Natural killer cell (primary cell): Measurements from ENCODE around the gene ZNF764. TPM values are rescaled to one million over a fixed set of nuclear protein-coding genes. Genes with fewer than 3 reads are reported as not detected.

Experiments
- ATAC-seq, 3 donors: fragments of 150-1000 bp in 2 of 3; fragments of 200-7000 bp in 1 of 3; cut with Tn5 transposase; 1 replicate in 1 of 3; 2 replicates in 2 of 3; pipeline ENCODE4 v1.10.0; 2021; ENCODE audit warnings: mild to moderate bottlenecking in 2 of 3, moderate library complexity in 2 of 3
- DNase-seq, 2 donors: peaks; one replicate each; pipeline versions ENCODE4 v3.0.0 to v3.0.0-alpha.2; 2013 to 2021; ENCODE audit warnings: mixed read lengths in 1 of 2
- H3K27ac ChIP-seq: one replicate; pipeline ENCODE4 v1.5.1; 2013; ENCODE audit warnings: mild to moderate bottlenecking, low read length
- H3K27me3 ChIP-seq: one replicate; pipeline ENCODE4 v1.6.1; 2013; ENCODE audit warnings: low read length; ENCODE audit not compliant: control insufficient read depth, insufficient read depth
- H3K36me3 ChIP-seq: one replicate; pipeline ENCODE4 v1.6.1; 2013; ENCODE audit warnings: low read length; ENCODE audit not compliant: control insufficient read depth, insufficient read depth
- H3K4me1 ChIP-seq: one replicate; pipeline ENCODE4 v1.6.1; 2013; ENCODE audit warnings: low read length; ENCODE audit not compliant: control insufficient read depth, insufficient read depth
- H3K4me3 ChIP-seq: one replicate; pipeline ENCODE4 v1.5.1; 2013; ENCODE audit warnings: low read length
- H3K9me3 ChIP-seq: one replicate; pipeline ENCODE4 v1.6.1; 2013; ENCODE audit warnings: low read length; ENCODE audit not compliant: control insufficient read depth, insufficient read depth
- H3K27ac Mint-ChIP-seq, 2 donors: one replicate each; pipeline ENCODE4 v1.8.0; 2022; ENCODE audit warnings: mild to moderate bottlenecking in 2 of 2, mixed read lengths in 2 of 2, moderate library complexity in 1 of 2
- H3K27me3 Mint-ChIP-seq, 2 donors: one replicate each; pipeline ENCODE4 v1.8.0; 2022; ENCODE audit warnings: low read depth in 2 of 2, mixed read lengths in 2 of 2
- H3K36me3 Mint-ChIP-seq: one replicate; pipeline ENCODE4 v1.8.0; 2022; ENCODE audit warnings: mixed read lengths
- H3K4me1 Mint-ChIP-seq, 2 donors: one replicate each; pipeline ENCODE4 v1.8.0; 2022; ENCODE audit warnings: mixed read lengths in 2 of 2
- H3K4me3 Mint-ChIP-seq: one replicate; pipeline ENCODE4 v1.8.0; 2022; ENCODE audit warnings: mild to moderate bottlenecking, moderate library complexity, mixed read lengths
- H3K9me3 Mint-ChIP-seq, 2 donors: one replicate each; pipeline ENCODE4 v1.8.0; 2022; ENCODE audit warnings: mixed read lengths in 2 of 2
- CTCF ChIP-seq: fragments of 200-600 bp; IDR thresholded peaks from one replicate; pipeline ENCODE4 v1.8.0; 2022; ENCODE audit warnings: antibody characterized with exemption
- WGBS: methylation state at CpG from one replicate; pipeline ENCODE4 v1.1.7; 2013; ENCODE audit warnings: missing lambda C conversion rate; ENCODE audit not compliant: insufficient coverage; 5-methylcytosine and 5-hydroxymethylcytosine counted together
- intact Hi-C: fragments of 100-400 bp; cut with micrococcal nuclease; formaldehyde crosslinking; loops from one replicate; pipeline ENCODE4 v1.14.2; 2022
- total RNA-seq, 4 donors: library from RNA; stranded (reverse); fragments of 120-200 nt in 1 of 4; gene quantifications; one replicate each; pipeline versions ENCODE4 v1.2.3 to v1.2.4, GENCODE V29; 2013 to 2022

The ZNF764 gene
- total RNA-seq, 3 donors from 2014 or later (not counting 1 experiment from before 2014, with no cell fraction given): 9.6 to 13.0 (median 11.7) TPM

- peak overlapping the region; percentile 28 for H3K4me3 Mint-ChIP-seq
- no peaks in the 10 kb centered on the region for H3K27me3 Mint-ChIP-seq
- no peak for TF ChIP-seq CTCF
- Histone ChIP-seq H3K4me3 (no peak overlapping the region), H3K9me3 (no peaks in the 10 kb centered on the region), H3K27ac (no peak overlapping the region), H3K36me3 (peaks cover 25% of the 10 kb centered on the region), H3K4me1 (peaks cover 68% of the 10 kb centered on the region), H3K27me3 (no peaks in the 10 kb centered on the region)
- H3K4me1 Mint-ChIP-seq: peaks cover 39 to 42% of the 10 kb centered on the region in 2 donors
- no peak for DNase-seq
- ATAC-seq: no peak
- H3K36me3 Mint-ChIP-seq: no peaks in the 10 kb centered on the region
- 97% methylated on average over 18 of the region's 18 CpGs for whole genome bisulfite sequencing
- intact Hi-C loops: no loop called here
- peak overlapping the region in 1 of 2 donors; percentile 90 for H3K27ac Mint-ChIP-seq
- no peaks in the 10 kb centered on the region for H3K9me3 Mint-ChIP-seq
Observed at GRCh38 chr16:30554557-30555314, 3.4 kb downstream of the ZNF764 start.

GRCh38 chr16:30553393-30553899, 4.7 kb downstream of the ZNF764 start:
- 92% methylated on average over 2 of the region's 2 CpGs for WGBS

GRCh38 chr16:30552956-30553355, 5.2 kb downstream of the ZNF764 start:
- intact Hi-C loops: no loop called here
- no peak for TF ChIP-seq CTCF
- no peak overlapping the region for H3K4me3 ChIP-seq
- Mint-ChIP-seq H3K27me3 (no peaks in the 10 kb centered on the region), H3K27ac (peak overlapping the region; percentile 90 to 93), H3K36me3 (no peaks in the 10 kb centered on the region), H3K9me3 (no peaks in the 10 kb centered on the region), H3K4me1 (peaks cover 25 to 34% of the 10 kb centered on the region in 2 donors), H3K4me3 (no peak overlapping the region)
- H3K4me1 ChIP-seq: peaks cover 59% of the 10 kb centered on the region
- H3K9me3 ChIP-seq: no peaks in the 10 kb centered on the region
- DNase-seq (no peak), ATAC-seq (no peak)
- peak overlapping the region; percentile 33 for H3K27ac ChIP-seq
- H3K27me3 ChIP-seq: no peaks in the 10 kb centered on the region
- 94% methylated on average over 4 of the region's 4 CpGs for WGBS
- H3K36me3 ChIP-seq: peaks cover 25% of the 10 kb centered on the region

More at GRCh38 chr16:30553393-30553899, 4.7 kb downstream of the ZNF764 start:
- Mint-ChIP-seq H3K9me3 (no peaks in the 10 kb centered on the region), H3K4me1 (peaks cover 28 to 36% of the 10 kb centered on the region in 2 donors), H3K4me3 (no peak overlapping the region), H3K27me3 (no peaks in the 10 kb centered on the region), H3K36me3 (no peaks in the 10 kb centered on the region), H3K27ac (peak overlapping the region; percentile 90 to 93)
- intact Hi-C loops: no loop called here
- no peak for DNase-seq
- ATAC-seq: no peak
- no peak for TF ChIP-seq CTCF
- H3K9me3 ChIP-seq: no peaks in the 10 kb centered on the region
- no peaks in the 10 kb centered on the region for H3K27me3 ChIP-seq
- no peak overlapping the region for H3K4me3 ChIP-seq
- peaks cover 25% of the 10 kb centered on the region for H3K36me3 ChIP-seq
- H3K27ac ChIP-seq: peak overlapping the region; percentile 33
- H3K4me1 ChIP-seq: peaks cover 60% of the 10 kb centered on the region
